Activated CD8-positive, alpha-beta memory T cell treated with anti-CD3 and anti-CD28 coated beads for 48 hours (primary cell): ENCODE results near the gene PRODH2.
"Not testable (repeated sequence)": the region's sequence is repeated elsewhere in the genome, so short reads cannot be mapped to it uniquely, and the experiment has no call there.

Experiments used
- DNase-seq, 3 experiments: peaks; one replicate each; pipeline ENCODE4 v3.0.0-alpha.2; 2020; ENCODE audit warnings: low read depth in 2 of 3, low spot score in 2 of 3

Gene PRODH2

GRCh38 chr19:35796645-35797542, 15.8 kb downstream of the PRODH2 start:
- no peak for DNase-seq

- not testable (repeated sequence) for DNase-seq
These were observed 17.1 kb downstream of the PRODH2 start for GRCh38 chr19:35795564-35795963.

- no peak for DNase-seq
These were observed 19.1 kb downstream of the PRODH2 start for GRCh38 chr19:35793381-35794165.

- DNase-seq: no peak
These were observed 19.8 kb downstream of the PRODH2 start for GRCh38 chr19:35792888-35793287.

GRCh38 chr19:35792312-35792711, 20.3 kb downstream of the PRODH2 start:
- no peak for DNase-seq

GRCh38 chr19:35791814-35792279, 20.8 kb downstream of the PRODH2 start:
- no peak for DNase-seq

- no peak for DNase-seq
These were observed 21.4 kb downstream of the PRODH2 start for GRCh38 chr19:35790981-35791813.

GRCh38 chr19:35789978-35790944, 22.4 kb downstream of the PRODH2 start:
- DNase-seq: no peak

GRCh38 chr19:35789195-35789977, 23.3 kb downstream of the PRODH2 start:
- DNase-seq: no peak

GRCh38 chr19:35788205-35788960, 24.3 kb downstream of the PRODH2 start:
- DNase-seq: no peak

- no peak for DNase-seq
These were observed 25.3 kb downstream of the PRODH2 start for GRCh38 chr19:35787227-35787799.

- no peak for DNase-seq
These were observed 26.1 kb downstream of the PRODH2 start for GRCh38 chr19:35786299-35787160.

GRCh38 chr19:35785339-35785627, 27.4 kb downstream of the PRODH2 start:
- no peak for DNase-seq

- no peak for DNase-seq
These were observed 27.9 kb downstream of the PRODH2 start for GRCh38 chr19:35784503-35785338.

- no peak for DNase-seq
These were observed 28.9 kb downstream of the PRODH2 start for GRCh38 chr19:35783469-35784434.
